Body of pancreas (tissue), 4 donors: ENCODE measurements around the gene PIKFYVE.
"Not testable (repeated sequence)": the region's sequence is repeated elsewhere in the genome, so short reads cannot be mapped to it uniquely, and the experiment has no call there.

Source experiments
- CTCF ChIP-seq, 7 experiments: fragments of 450-650 bp in 4 of 7; fragments of 200-600 bp in 3 of 7; sonication (generic) in 3 of 7; IDR thresholded peaks; one replicate each; pipeline ENCODE4 v1.5.1; 2016 to 2019; ENCODE audit warnings: antibody characterized with exemption in 7 of 7
- POLR2A ChIP-seq, 3 donors: fragments of 450-650 bp; IDR thresholded peaks; one replicate each; pipeline ENCODE4 v1.6.1; 2016; ENCODE audit warnings: antibody characterized with exemption in 3 of 3, mild to moderate bottlenecking in 2 of 3

GRCh38 chr2:208221873-208222272 lies 44.2 kb upstream of the PIKFYVE start:
- not testable (repeated sequence) for TF ChIP-seq CTCF, POLR2A (IDR thresholded peaks at IDR 0.05)
